Spleen (tissue), 7 donors: Measurements from ENCODE around the gene IFT43.

Experiments
- CTCF ChIP-seq, 11 experiments: fragments of 200-600 bp in 7 of 11; fragments of 450-650 bp in 4 of 11; sonication (generic) in 4 of 11; IDR thresholded peaks in 8 of 11; conservative IDR thresholded peaks in 3 of 11; 1 replicate in 7 of 11; 2 replicates in 4 of 11; pipeline versions ENCODE4 v1.4.0 to v1.8.0; 2016 to 2021; ENCODE audit warnings: antibody characterized with exemption in 11 of 11, inconsistent platforms in 4 of 11, mild to moderate bottlenecking in 1 of 11
- POLR2A ChIP-seq, 3 donors: fragments of 450-650 bp; IDR thresholded peaks; one replicate each; pipeline ENCODE4 v1.5.1; 2017; ENCODE audit warnings: antibody characterized with exemption in 3 of 3, mild to moderate bottlenecking in 1 of 3
- donor health status: DM: no; HTN: no; CAD: no; lungs with moderate emphysema.
- donor health status: DM: no; HTN: no; CAD: no.
- donor health status: DM: no; HTN: no; CAD: no.

- TF ChIP-seq CTCF (IDR thresholded peaks at IDR 0.05 in 8 of 11, conservative IDR thresholded peaks at IDR 0.05 in 3 of 11) (no peak), POLR2A (IDR thresholded peaks at IDR 0.05) (no peak)
Measured at GRCh38 chr14:76129851-76130576, 144.5 kb downstream of the IFT43 start.
